Astrocyte of the spinal cord (primary cell): Measurements from ENCODE around the gene PHF10.

ENCODE experiments used
- DNase-seq: peaks from one replicate; pipeline ENCODE4 v3.0.0; 2011; ENCODE audit warnings: low read depth, low spot score
- H3K4me3 ChIP-seq: 2 replicates; pipeline ENCODE4 v1.5.1; 2011; ENCODE audit warnings: low read depth, mild to moderate bottlenecking, low read length, moderate library complexity
- in situ Hi-C: cut with HindIII; loops from 2 replicates; pipeline ENCODE4 v1.10.0; 2017; ENCODE audit warnings: low sequenced_read_pairs
- TF ChIP-seq, protein P1 (sequence below): IDR thresholded peaks from 2 replicates; pipeline ENCODE4 v1.5.1; 2012; ENCODE audit warnings: low read depth, mild to moderate bottlenecking, low read length, inconsistent platforms

Gene PHF10

DNA sequence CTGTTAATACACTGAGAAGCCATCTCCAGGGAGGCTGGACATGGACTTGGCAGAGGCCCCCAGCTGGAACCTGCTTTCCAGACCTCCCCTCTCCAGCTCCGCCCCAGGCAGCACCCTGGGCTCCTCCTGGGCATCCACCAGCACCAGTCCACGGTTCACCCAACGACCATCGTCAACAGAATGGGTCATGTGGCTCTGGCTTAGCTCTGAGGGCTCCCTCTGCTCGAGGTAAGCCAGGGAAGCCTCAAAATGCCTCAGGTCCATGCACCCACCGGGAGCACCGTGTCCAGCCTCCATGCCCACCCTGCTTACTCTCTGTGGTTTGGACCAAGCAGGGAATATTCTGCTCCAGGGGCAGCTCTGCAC lies 62.9 kb downstream of the PHF10 start:
- TF ChIP-seq, protein P1, sequence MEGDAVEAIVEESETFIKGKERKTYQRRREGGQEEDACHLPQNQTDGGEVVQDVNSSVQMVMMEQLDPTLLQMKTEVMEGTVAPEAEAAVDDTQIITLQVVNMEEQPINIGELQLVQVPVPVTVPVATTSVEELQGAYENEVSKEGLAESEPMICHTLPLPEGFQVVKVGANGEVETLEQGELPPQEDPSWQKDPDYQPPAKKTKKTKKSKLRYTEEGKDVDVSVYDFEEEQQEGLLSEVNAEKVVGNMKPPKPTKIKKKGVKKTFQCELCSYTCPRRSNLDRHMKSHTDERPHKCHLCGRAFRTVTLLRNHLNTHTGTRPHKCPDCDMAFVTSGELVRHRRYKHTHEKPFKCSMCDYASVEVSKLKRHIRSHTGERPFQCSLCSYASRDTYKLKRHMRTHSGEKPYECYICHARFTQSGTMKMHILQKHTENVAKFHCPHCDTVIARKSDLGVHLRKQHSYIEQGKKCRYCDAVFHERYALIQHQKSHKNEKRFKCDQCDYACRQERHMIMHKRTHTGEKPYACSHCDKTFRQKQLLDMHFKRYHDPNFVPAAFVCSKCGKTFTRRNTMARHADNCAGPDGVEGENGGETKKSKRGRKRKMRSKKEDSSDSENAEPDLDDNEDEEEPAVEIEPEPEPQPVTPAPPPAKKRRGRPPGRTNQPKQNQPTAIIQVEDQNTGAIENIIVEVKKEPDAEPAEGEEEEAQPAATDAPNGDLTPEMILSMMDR = no peak
- no peak for DNase-seq
- in situ Hi-C loops = no loop called here
- H3K4me3 ChIP-seq = no peak overlapping the region

DNA sequence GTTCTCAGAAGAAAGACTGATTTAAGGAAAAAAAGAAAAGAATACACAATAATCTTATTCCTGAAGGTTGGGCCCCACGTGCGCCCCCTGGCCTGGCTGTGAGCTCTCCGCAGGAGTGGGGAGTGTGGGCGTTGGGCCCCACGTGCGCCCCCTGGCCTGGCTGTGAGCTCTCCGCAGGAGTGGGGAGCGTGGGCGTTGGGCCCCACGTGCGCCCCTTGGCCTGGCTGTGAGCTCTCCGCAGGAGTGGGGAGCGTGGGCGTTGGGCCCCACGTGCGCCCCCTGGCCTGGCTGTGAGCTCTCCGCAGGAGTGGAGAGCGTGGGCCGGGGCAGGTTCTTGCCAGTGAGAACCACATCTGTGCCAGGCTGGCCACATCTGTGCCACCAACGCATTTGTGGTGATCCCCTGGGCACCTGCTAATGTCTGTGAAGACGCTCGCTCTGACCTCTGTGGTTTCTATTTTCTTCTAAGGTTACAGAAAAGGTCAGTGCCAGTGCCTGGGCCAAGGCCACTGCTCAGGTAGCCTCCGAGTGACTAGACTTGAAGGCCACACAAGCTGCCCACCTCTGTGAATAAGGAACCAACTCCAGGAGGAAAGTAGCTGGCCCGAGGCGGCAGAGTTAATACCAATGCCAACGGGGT lies 63.4 kb downstream of the PHF10 start:
- in situ Hi-C loops = no loop called here
- no peak for DNase-seq
- H3K4me3 ChIP-seq = no peak overlapping the region
- TF ChIP-seq, protein P1 = no peak

DNA sequence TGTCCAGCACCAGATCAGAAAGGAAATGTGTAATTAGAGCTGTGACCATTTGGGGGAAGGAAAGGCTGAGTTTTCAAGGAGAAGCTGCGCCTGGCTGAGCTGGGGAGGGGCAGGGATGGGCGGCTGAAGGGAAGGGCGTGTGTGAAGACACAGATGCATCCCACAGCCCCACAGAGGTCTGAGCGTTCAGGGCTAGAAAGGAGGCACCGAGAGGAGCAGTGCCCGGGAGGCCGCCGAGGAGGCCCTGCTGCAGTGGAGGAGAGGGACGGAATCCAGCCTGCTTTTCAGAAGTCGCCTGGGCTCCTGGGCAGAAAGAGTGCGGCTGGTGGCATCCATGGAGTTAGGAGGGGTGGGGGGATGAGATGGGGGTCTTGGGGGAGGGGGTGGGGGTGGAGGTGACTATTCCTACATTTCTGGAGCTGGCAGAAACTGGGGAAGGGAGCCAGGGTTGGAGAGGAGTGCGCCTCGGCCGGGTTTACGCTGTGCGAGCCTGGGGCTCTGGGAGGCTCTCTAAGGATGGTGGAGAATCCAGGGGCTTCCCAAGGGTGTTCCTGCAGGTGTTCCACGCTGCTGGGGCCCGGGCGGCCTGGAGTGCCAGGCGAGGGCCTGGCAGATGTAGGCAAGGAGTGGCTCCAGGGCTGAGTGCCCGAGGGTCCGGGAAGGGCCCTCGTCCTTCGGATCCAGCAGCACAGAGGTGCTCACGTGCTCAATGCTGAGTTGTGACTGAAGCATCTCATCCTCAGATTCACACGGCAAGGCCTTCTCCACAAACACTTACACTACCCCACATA lies 64.3 kb downstream of the PHF10 start:
- in situ Hi-C loops = no loop called here
- TF ChIP-seq, protein P1 = no peak
- DNase-seq = no peak
- H3K4me3 ChIP-seq = no peak overlapping the region

DNA sequence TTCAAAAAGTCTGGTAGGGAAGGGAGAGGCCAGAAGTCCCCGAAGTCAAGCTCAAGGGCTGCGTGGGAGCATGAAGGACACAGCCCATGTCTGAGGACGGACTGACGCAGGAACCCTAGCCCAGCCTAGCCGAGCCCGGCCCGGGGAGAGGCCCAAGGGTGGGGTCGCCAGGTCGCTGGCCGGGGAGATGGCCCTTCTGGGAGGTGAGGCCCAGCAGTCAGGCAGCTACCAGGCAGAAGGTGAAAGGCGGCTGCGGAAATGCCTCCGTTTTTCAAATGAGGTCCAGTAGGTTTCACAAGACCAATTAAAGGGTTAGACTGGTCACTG lies 67.1 kb downstream of the PHF10 start:
- DNase-seq = no peak
- in situ Hi-C loops = no loop called here
- no peak overlapping the region for H3K4me3 ChIP-seq
- TF ChIP-seq, protein P1 = no peak

DNA sequence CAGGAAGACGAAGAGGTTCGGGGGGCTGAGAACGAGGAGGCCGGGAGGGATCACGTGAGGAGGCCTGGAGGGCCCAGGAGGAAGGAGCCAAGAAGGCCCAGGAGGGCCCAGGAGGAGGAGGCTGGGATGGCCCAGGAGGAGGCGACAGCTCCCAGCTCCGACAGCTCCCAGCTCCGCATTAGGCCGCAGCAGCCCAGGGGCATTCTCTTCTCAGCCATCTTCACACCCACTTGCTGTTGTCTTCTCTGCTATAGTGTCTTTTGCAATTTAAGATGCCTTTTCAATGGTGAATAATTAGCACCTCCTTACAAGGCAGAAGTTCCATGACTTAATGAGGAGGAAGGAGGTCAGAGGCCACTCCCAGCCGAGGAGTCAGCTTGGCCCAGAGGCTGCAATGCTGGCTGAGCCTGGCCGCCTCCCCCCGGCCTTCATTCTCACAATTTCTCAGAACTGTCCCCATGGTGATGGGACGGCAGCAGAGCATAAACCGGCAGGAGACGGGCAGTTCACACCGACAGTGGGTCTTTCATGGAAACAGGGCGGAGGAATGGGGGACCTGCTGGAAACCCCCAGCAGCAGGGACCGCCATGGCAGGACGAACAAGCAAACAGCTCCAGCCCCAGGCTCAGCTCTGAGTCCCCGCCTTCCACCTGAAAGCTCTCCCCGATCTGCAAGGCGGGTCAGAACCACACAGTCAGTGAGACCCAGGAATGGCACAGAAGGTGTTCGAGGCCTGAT lies 67.6 kb downstream of the PHF10 start:
- no peak for DNase-seq
- in situ Hi-C loops = no loop called here
- TF ChIP-seq, protein P1 = no peak
- no peak overlapping the region for H3K4me3 ChIP-seq

DNA sequence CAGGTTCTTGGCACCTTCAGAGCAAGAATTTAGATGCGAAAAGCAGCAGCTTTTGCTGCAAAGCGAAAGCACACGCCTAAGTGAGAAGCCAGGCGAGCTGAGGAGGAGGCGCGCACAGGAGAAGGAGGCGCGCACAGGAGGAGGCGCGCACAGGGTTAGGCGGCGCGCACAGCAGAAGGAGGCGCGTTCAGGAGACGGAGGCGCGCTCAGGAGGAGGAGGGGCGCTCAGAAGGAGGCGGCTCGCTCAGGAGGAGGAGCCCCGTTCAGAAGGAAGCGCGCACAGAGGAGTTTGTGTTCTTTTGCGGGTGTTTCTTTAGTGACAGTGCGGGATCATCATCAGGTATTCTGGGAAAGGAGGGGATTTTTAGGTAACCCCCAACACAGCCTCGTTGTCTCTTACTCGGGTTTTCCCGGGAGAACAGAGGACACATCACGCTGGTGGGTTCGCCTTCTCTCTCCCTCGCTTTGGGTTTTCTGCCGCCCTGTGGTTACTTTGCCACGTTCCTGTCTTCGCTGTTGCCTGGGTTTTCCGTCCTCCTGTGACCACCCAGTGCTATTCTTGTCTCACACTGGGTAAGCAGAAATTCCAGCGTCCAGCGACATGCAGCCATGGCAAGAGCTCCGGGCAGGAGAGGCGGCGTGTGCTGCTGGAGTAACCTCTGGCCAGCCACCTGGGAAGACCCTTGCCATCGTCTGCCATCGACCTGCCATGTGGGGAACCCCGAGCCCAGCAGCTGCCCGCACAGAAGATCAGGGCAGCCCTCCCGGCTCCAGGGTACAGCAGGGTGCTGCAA lies 69.5 kb downstream of the PHF10 start:
- TF ChIP-seq, protein P1 = peak; percentile 45
- DNase-seq = peak; percentile 83
- H3K4me3 ChIP-seq = peak overlapping the region; percentile 50
- in situ Hi-C loops = no loop called here
